ENCODE data around the gene SRPK2. TPM values are rescaled to one million over a fixed set of nuclear protein-coding genes. Genes with fewer than 3 reads are reported as not detected.

The SRPK2 gene
- total RNA-seq, 2 donors from 2014 or later = 52.6 to 99.5 TPM

GRCh38 chr7:105315357-105315756, 73.4 kb downstream of the SRPK2 start:
- Histone ChIP-seq H3K9me3 (no peaks in the 10 kb centered on the region), H3K27me3 (replicated peaks; ENCODE audit: insufficient read depth) (no peaks in the 10 kb centered on the region), H3K4me1 (replicated peaks) (no peaks in the 10 kb centered on the region), H3K36me3 (no peaks in the 10 kb centered on the region), H3K27ac (no peak overlapping the region), H3K4me3 (no peak overlapping the region)
- intact Hi-C loops (cut with DNase I) = no loop called here
- WGBS = 55% methylated on average over 2 of the region's 2 CpGs
- TF ChIP-seq CTCF (IDR thresholded peaks at IDR 0.05) (no peak), POLR2A (IDR thresholded peaks at IDR 0.05) (no peak), POLR2AphosphoS5 (IDR thresholded peaks at IDR 0.05) (no peak)
- no peak for DNase-seq (ENCODE audit: low spot score)

- TF ChIP-seq CTCF (IDR thresholded peaks at IDR 0.05) = no peak
- TF ChIP-seq POLR2AphosphoS5 (IDR thresholded peaks at IDR 0.05) = no peak
- DNase-seq (ENCODE audit: low spot score) = no peak
- 85% methylated on average over 2 of the region's 2 CpGs for WGBS
- no peak overlapping the region for H3K4me3 ChIP-seq
- H3K27ac ChIP-seq = no peak overlapping the region
- H3K27me3 ChIP-seq (replicated peaks; ENCODE audit: insufficient read depth) = no peaks in the 10 kb centered on the region
- H3K4me1 ChIP-seq (replicated peaks) = peaks cover 4% of the 10 kb centered on the region
- intact Hi-C loops (cut with DNase I) = no loop called here
- H3K9me3 ChIP-seq = no peaks in the 10 kb centered on the region
- H3K36me3 ChIP-seq = no peaks in the 10 kb centered on the region
Observed at GRCh38 chr7:105309235-105310169, 79.2 kb downstream of the SRPK2 start.

DNA sequence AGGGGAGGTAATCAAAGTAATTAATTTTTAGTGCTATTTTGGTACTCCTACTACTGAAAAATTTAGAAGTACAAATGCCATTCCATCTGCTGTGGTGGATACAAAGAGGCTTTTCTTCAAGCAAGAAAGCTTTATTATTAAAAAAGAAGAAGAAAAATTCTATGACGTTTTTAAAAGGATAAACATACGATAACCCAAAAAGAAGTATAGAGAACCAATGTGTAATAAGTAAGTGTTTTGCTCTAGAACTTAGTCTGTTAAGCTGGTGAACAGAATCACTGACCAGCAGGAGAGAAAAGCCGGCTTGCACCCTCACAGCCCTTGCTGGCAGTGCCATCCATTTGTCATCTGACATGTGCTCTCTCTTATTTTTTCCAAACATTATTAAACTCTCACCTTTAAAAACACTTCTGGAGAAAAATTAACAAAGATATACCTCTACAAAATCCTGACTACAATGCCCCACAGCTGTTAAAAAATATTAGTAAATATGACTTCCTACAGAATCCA, 81.5 kb downstream of the SRPK2 start:
- 51% methylated on average over 3 of the region's 3 CpGs for WGBS
- DNase-seq (ENCODE audit: low spot score) = no peak
- Histone ChIP-seq H3K27ac (no peak overlapping the region), H3K4me1 (replicated peaks) (peaks cover 4% of the 10 kb centered on the region), H3K4me3 (no peak overlapping the region), H3K9me3 (no peaks in the 10 kb centered on the region), H3K36me3 (no peaks in the 10 kb centered on the region), H3K27me3 (replicated peaks; ENCODE audit: insufficient read depth) (no peaks in the 10 kb centered on the region)
- intact Hi-C loops (cut with DNase I) = no loop called here
- no peak for TF ChIP-seq POLR2AphosphoS5 (IDR thresholded peaks at IDR 0.05)
- no peak for TF ChIP-seq POLR2A (IDR thresholded peaks at IDR 0.05)
- TF ChIP-seq CTCF (IDR thresholded peaks at IDR 0.05) = no peak

GRCh38 chr7:105306298-105306748, 82.4 kb downstream of the SRPK2 start:
- intact Hi-C loops (cut with DNase I) = no loop called here
- DNase-seq (ENCODE audit: low spot score) = peak; percentile 12
- 59% methylated on average over 4 of the region's 4 CpGs for WGBS
- Histone ChIP-seq H3K27me3 (replicated peaks; ENCODE audit: insufficient read depth) (no peaks in the 10 kb centered on the region), H3K4me1 (replicated peaks) (peaks cover 4% of the 10 kb centered on the region), H3K9me3 (no peaks in the 10 kb centered on the region), H3K4me3 (no peak overlapping the region), H3K36me3 (no peaks in the 10 kb centered on the region), H3K27ac (no peak overlapping the region)
- TF ChIP-seq POLR2AphosphoS5 (IDR thresholded peaks at IDR 0.05) = no peak
- TF ChIP-seq POLR2A (IDR thresholded peaks at IDR 0.05) = no peak
- no peak for TF ChIP-seq CTCF (IDR thresholded peaks at IDR 0.05)

Data from prostate gland (tissue), 2 donors.